C4-2B (cell line): Measurements from ENCODE around the gene PRDX6.

ENCODE experiments used
- CTCF ChIP-seq: fragments of 450-650 bp; conservative IDR thresholded peaks from 2 replicates; pipeline ENCODE4 v1.5.1; 2017; ENCODE audit warnings: mild to moderate bottlenecking
- ZFX ChIP-seq: fragments of 450-650 bp; IDR thresholded peaks from 2 replicates; pipeline ENCODE4 v1.6.1; 2017

DNA sequence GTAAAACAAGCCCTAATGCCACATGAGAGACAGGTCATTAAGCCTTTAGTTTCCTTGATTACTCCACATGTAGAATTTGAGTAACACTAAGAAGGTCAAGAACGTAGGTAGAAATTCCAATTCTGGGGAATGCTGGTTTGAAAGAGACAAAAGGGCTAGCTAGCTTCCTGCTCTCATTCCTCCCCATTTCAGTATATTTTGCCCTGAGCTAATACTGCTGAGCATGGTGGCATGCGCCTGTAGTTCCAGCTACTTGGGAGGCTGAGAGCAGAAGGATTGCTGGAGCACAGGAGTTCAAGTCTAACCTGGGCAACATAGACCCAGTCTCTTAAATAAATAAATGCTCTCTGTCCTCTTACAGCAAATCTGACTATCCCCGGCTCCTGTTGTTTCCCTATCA, 12.8 kb downstream of the PRDX6 start:
- TF ChIP-seq CTCF, result no peak
- no peak for TF ChIP-seq ZFX
